ENCODE measurements around the gene FIS1.

FIS1 gene

GRCh38 chr7:101237206-101238067 lies 7.4 kb downstream of the FIS1 start, which contains the start of gene CLDN15:
Gene CLDN15, minus strand, starts transcription at chr7:101237802. Its CDS starts 221 bp downstream, at chr7:101237581.
- H3K9ac ChIP-seq (ENCODE audit: low read depth, low read length): no peak within 1 kb of the TSS
- H3K4me3 ChIP-seq (ENCODE audit: low read depth, low read length): no peak within 1 kb of the TSS
- peaks cover 6% of the 10 kb centered on the region for H3K4me1 ChIP-seq (ENCODE audit: control insufficient read depth, insufficient read depth, low read length)
- H3K27me3 ChIP-seq (ENCODE audit: control insufficient read depth, insufficient read depth, low read length): no peaks in the 10 kb centered on the region
- peaks cover 10% of the 10 kb centered on the region for H3K36me3 ChIP-seq (ENCODE audit: control insufficient read depth, insufficient read depth, low read length)
- no peaks in the 10 kb centered on the region for H3K9me3 ChIP-seq (ENCODE audit: control insufficient read depth, insufficient read depth, low read length)

GRCh38 chr7:101236292-101236835 lies 8.5 kb downstream of the FIS1 start:
- Histone ChIP-seq H3K9me3 (ENCODE audit: control insufficient read depth, insufficient read depth, low read length) (no peaks in the 10 kb centered on the region), H3K4me3 (ENCODE audit: low read depth, low read length) (no peak overlapping the region)

GRCh38 chr7:101235522-101235921 lies 9.4 kb downstream of the FIS1 start:
- Histone ChIP-seq H3K27me3 (ENCODE audit: control insufficient read depth, insufficient read depth, low read length) (no peaks in the 10 kb centered on the region), H3K9me3 (ENCODE audit: control insufficient read depth, insufficient read depth, low read length) (no peaks in the 10 kb centered on the region), H3K36me3 (ENCODE audit: control insufficient read depth, insufficient read depth, low read length) (peaks cover 8% of the 10 kb centered on the region), H3K4me3 (ENCODE audit: low read depth, low read length) (no peak overlapping the region), H3K9ac (ENCODE audit: low read depth, low read length) (no peak overlapping the region), H3K4me1 (ENCODE audit: control insufficient read depth, insufficient read depth, low read length) (peaks cover 11% of the 10 kb centered on the region)

More at GRCh38 chr7:101236292-101236835, 8.5 kb downstream of the FIS1 start:
- peaks cover 10% of the 10 kb centered on the region for H3K36me3 ChIP-seq (ENCODE audit: control insufficient read depth, insufficient read depth, low read length)
- H3K9ac ChIP-seq (ENCODE audit: low read depth, low read length): no peak overlapping the region
- peaks cover 11% of the 10 kb centered on the region for H3K4me1 ChIP-seq (ENCODE audit: control insufficient read depth, insufficient read depth, low read length)
- H3K27me3 ChIP-seq (ENCODE audit: control insufficient read depth, insufficient read depth, low read length): no peaks in the 10 kb centered on the region

- Histone ChIP-seq H3K9me3 (ENCODE audit: control insufficient read depth, insufficient read depth, low read length) (no peaks in the 10 kb centered on the region), H3K9ac (ENCODE audit: low read depth, low read length) (no peak overlapping the region), H3K36me3 (ENCODE audit: control insufficient read depth, insufficient read depth, low read length) (peaks cover 8% of the 10 kb centered on the region), H3K27me3 (ENCODE audit: control insufficient read depth, insufficient read depth, low read length) (no peaks in the 10 kb centered on the region), H3K4me3 (ENCODE audit: low read depth, low read length) (no peak overlapping the region), H3K4me1 (ENCODE audit: control insufficient read depth, insufficient read depth, low read length) (peaks cover 11% of the 10 kb centered on the region)
Observed at GRCh38 chr7:101235050-101235449, 9.8 kb downstream of the FIS1 start.

- no peak overlapping the region for H3K4me3 ChIP-seq (ENCODE audit: low read depth, low read length)
- H3K36me3 ChIP-seq (ENCODE audit: control insufficient read depth, insufficient read depth, low read length): peaks cover 5% of the 10 kb centered on the region
- no peaks in the 10 kb centered on the region for H3K27me3 ChIP-seq (ENCODE audit: control insufficient read depth, insufficient read depth, low read length)
- peaks cover 11% of the 10 kb centered on the region for H3K4me1 ChIP-seq (ENCODE audit: control insufficient read depth, insufficient read depth, low read length)
- H3K9ac ChIP-seq (ENCODE audit: low read depth, low read length): no peak overlapping the region
- no peaks in the 10 kb centered on the region for H3K9me3 ChIP-seq (ENCODE audit: control insufficient read depth, insufficient read depth, low read length)
Observed at GRCh38 chr7:101234636-101235035, 10.2 kb downstream of the FIS1 start.

GRCh38 chr7:101233907-101234547 lies 10.9 kb downstream of the FIS1 start:
- no peak overlapping the region for H3K9ac ChIP-seq (ENCODE audit: low read depth, low read length)
- H3K4me1 ChIP-seq (ENCODE audit: control insufficient read depth, insufficient read depth, low read length): peaks cover 11% of the 10 kb centered on the region

GRCh38 chr7:101232141-101232850 lies 12.6 kb downstream of the FIS1 start:
- no peaks in the 10 kb centered on the region for H3K27me3 ChIP-seq (ENCODE audit: control insufficient read depth, insufficient read depth, low read length)
- H3K4me1 ChIP-seq (ENCODE audit: control insufficient read depth, insufficient read depth, low read length): peaks cover 11% of the 10 kb centered on the region
- peak overlapping the region; percentile 62 for H3K4me3 ChIP-seq (ENCODE audit: low read depth, low read length)
- H3K36me3 ChIP-seq (ENCODE audit: control insufficient read depth, insufficient read depth, low read length): peaks cover 5% of the 10 kb centered on the region
- no peaks in the 10 kb centered on the region for H3K9me3 ChIP-seq (ENCODE audit: control insufficient read depth, insufficient read depth, low read length)
- peak overlapping the region; percentile 65 for H3K9ac ChIP-seq (ENCODE audit: low read depth, low read length)

More at GRCh38 chr7:101233907-101234547, 10.9 kb downstream of the FIS1 start:
- H3K9me3 ChIP-seq (ENCODE audit: control insufficient read depth, insufficient read depth, low read length): no peaks in the 10 kb centered on the region
- H3K36me3 ChIP-seq (ENCODE audit: control insufficient read depth, insufficient read depth, low read length): peaks cover 2% of the 10 kb centered on the region
- H3K27me3 ChIP-seq (ENCODE audit: control insufficient read depth, insufficient read depth, low read length): no peaks in the 10 kb centered on the region
- H3K4me3 ChIP-seq (ENCODE audit: low read depth, low read length): no peak overlapping the region

- peak overlapping the region; percentile 62 for H3K4me3 ChIP-seq (ENCODE audit: low read depth, low read length)
Observed at GRCh38 chr7:101231644-101232043, 13.2 kb downstream of the FIS1 start.

GRCh38 chr7:101226721-101227120 lies 18.2 kb downstream of the FIS1 start:
- H3K9ac ChIP-seq (ENCODE audit: low read depth, low read length): no peak overlapping the region
- no peaks in the 10 kb centered on the region for H3K27me3 ChIP-seq (ENCODE audit: control insufficient read depth, insufficient read depth, low read length)
- peaks cover 16% of the 10 kb centered on the region for H3K36me3 ChIP-seq (ENCODE audit: control insufficient read depth, insufficient read depth, low read length)
- H3K4me3 ChIP-seq (ENCODE audit: low read depth, low read length): no peak overlapping the region
- H3K4me1 ChIP-seq (ENCODE audit: control insufficient read depth, insufficient read depth, low read length): peaks cover 4% of the 10 kb centered on the region
- H3K9me3 ChIP-seq (ENCODE audit: control insufficient read depth, insufficient read depth, low read length): no peaks in the 10 kb centered on the region

More at GRCh38 chr7:101231644-101232043, 13.2 kb downstream of the FIS1 start:
- H3K9ac ChIP-seq (ENCODE audit: low read depth, low read length): peak overlapping the region; percentile 65
- H3K27me3 ChIP-seq (ENCODE audit: control insufficient read depth, insufficient read depth, low read length): no peaks in the 10 kb centered on the region
- peaks cover 11% of the 10 kb centered on the region for H3K4me1 ChIP-seq (ENCODE audit: control insufficient read depth, insufficient read depth, low read length)
- no peaks in the 10 kb centered on the region for H3K9me3 ChIP-seq (ENCODE audit: control insufficient read depth, insufficient read depth, low read length)
- H3K36me3 ChIP-seq (ENCODE audit: control insufficient read depth, insufficient read depth, low read length): peaks cover 5% of the 10 kb centered on the region

GRCh38 chr7:101225650-101226049 lies 19.2 kb downstream of the FIS1 start:
- no peaks in the 10 kb centered on the region for H3K4me1 ChIP-seq (ENCODE audit: control insufficient read depth, insufficient read depth, low read length)
- no peak overlapping the region for H3K9ac ChIP-seq (ENCODE audit: low read depth, low read length)
- H3K9me3 ChIP-seq (ENCODE audit: control insufficient read depth, insufficient read depth, low read length): no peaks in the 10 kb centered on the region
- peaks cover 16% of the 10 kb centered on the region for H3K36me3 ChIP-seq (ENCODE audit: control insufficient read depth, insufficient read depth, low read length)
- no peaks in the 10 kb centered on the region for H3K27me3 ChIP-seq (ENCODE audit: control insufficient read depth, insufficient read depth, low read length)
- no peak overlapping the region for H3K4me3 ChIP-seq (ENCODE audit: low read depth, low read length)

GRCh38 chr7:101223528-101223927 lies 21.4 kb downstream of the FIS1 start:
- no peaks in the 10 kb centered on the region for H3K4me1 ChIP-seq (ENCODE audit: control insufficient read depth, insufficient read depth, low read length)
- H3K4me3 ChIP-seq (ENCODE audit: low read depth, low read length): no peak overlapping the region
- H3K9me3 ChIP-seq (ENCODE audit: control insufficient read depth, insufficient read depth, low read length): no peaks in the 10 kb centered on the region
- no peak overlapping the region for H3K9ac ChIP-seq (ENCODE audit: low read depth, low read length)
- peaks cover 16% of the 10 kb centered on the region for H3K36me3 ChIP-seq (ENCODE audit: control insufficient read depth, insufficient read depth, low read length)
- H3K27me3 ChIP-seq (ENCODE audit: control insufficient read depth, insufficient read depth, low read length): no peaks in the 10 kb centered on the region
